CD14-positive monocyte (primary cell): ENCODE results near the gene MDH1. TPM values are rescaled to one million over a fixed set of nuclear protein-coding genes. Genes with fewer than 3 reads are reported as not detected.

Source experiments
- DNase-seq, 3 donors: peaks; one replicate each; pipeline ENCODE4 v3.0.0-alpha.2; 2011 to 2022
- H2AFZ ChIP-seq: 2 replicates; pipeline ENCODE4 v1.6.0; 2012; ENCODE audit warnings: mild to moderate bottlenecking, low read depth, low read length, inconsistent platforms; ENCODE audit not compliant: insufficient read depth, poor library complexity, severe bottlenecking
- H3K27ac ChIP-seq, 2 donors: 1 replicate in 1 of 2; 2 replicates in 1 of 2; pipeline ENCODE4 v1.5.1; 2012 to 2013; ENCODE audit warnings: low read length in 2 of 2, control low read depth in 1 of 2, inconsistent platforms in 1 of 2, low read depth in 1 of 2, mild to moderate bottlenecking in 1 of 2
- H3K27me3 ChIP-seq, 2 donors: one replicate each; pipeline versions ENCODE4 v1.6.0 to v1.6.1; 2011 to 2013; ENCODE audit warnings: low read length in 2 of 2; ENCODE audit not compliant: control insufficient read depth in 2 of 2, insufficient read depth in 2 of 2
- H3K36me3 ChIP-seq, 2 donors: replicated peaks in 1 of 2; 1 replicate in 1 of 2; 2 replicates in 1 of 2; pipeline versions ENCODE4 v1.5.1 to v1.6.1; 2012 to 2013; ENCODE audit warnings: low read length in 2 of 2, control low read depth in 1 of 2, inconsistent platforms in 1 of 2, mild to moderate bottlenecking in 1 of 2; ENCODE audit not compliant: insufficient read depth in 2 of 2, control insufficient read depth in 1 of 2
- H3K4me1 ChIP-seq, 2 donors: 1 replicate in 1 of 2; 2 replicates in 1 of 2; pipeline versions ENCODE4 v1.5.1 to v1.6.1; 2012 to 2013; ENCODE audit warnings: low read length in 2 of 2, control low read depth in 1 of 2, inconsistent platforms in 1 of 2, mild to moderate bottlenecking in 1 of 2, moderate library complexity in 1 of 2; ENCODE audit not compliant: insufficient read depth in 2 of 2, control insufficient read depth in 1 of 2
- H3K4me2 ChIP-seq: replicated peaks from 2 replicates; pipeline ENCODE3; 2012; ENCODE audit warnings: low read length, moderate library complexity, mild to moderate bottlenecking; ENCODE audit not compliant: poor library complexity, severe bottlenecking; ENCODE audit errors: extremely low read depth
- H3K4me3 ChIP-seq, 3 experiments: fragments of 200-600 bp in 1 of 3; sonication (generic) in 1 of 3; replicated peaks in 1 of 3; 1 replicate in 2 of 3; 2 replicates in 1 of 3; pipeline ENCODE4 v1.5.1; 2011 to 2013; ENCODE audit warnings: low read length in 3 of 3, mild to moderate bottlenecking in 3 of 3, control low read depth in 2 of 3, low read depth in 2 of 3, inconsistent platforms in 1 of 3, moderate library complexity in 1 of 3
- H3K79me2 ChIP-seq: 2 replicates; pipeline ENCODE4 v1.6.0; 2012; ENCODE audit warnings: mild to moderate bottlenecking, control low read depth, inconsistent platforms, low read length, moderate library complexity; ENCODE audit not compliant: insufficient read depth
- H3K9ac ChIP-seq: 2 replicates; pipeline ENCODE4 v1.6.0; 2017; ENCODE audit warnings: low read length, mild to moderate bottlenecking; ENCODE audit not compliant: insufficient read depth, poor library complexity, severe bottlenecking
- H3K9me3 ChIP-seq, 2 donors: replicated peaks in 1 of 2; 1 replicate in 1 of 2; 2 replicates in 1 of 2; pipeline versions ENCODE4 v1.5.1 to v1.6.1; 2012 to 2013; ENCODE audit warnings: low read length in 2 of 2, control low read depth in 1 of 2; ENCODE audit not compliant: control insufficient read depth in 1 of 2, insufficient read depth in 1 of 2
- H4K20me1 ChIP-seq: 2 replicates; pipeline ENCODE4 v1.6.0; 2012; ENCODE audit warnings: mild to moderate bottlenecking, low read length, control low read depth, moderate library complexity; ENCODE audit not compliant: insufficient read depth
- H3K27ac Mint-ChIP-seq, 7 donors: one replicate each; pipeline ENCODE4 v1.8.0; 2020; ENCODE audit warnings: mild to moderate bottlenecking in 7 of 7, mixed read lengths in 7 of 7, moderate library complexity in 6 of 7, inconsistent platforms in 2 of 7
- H3K27me3 Mint-ChIP-seq, 3 donors: one replicate each; pipeline ENCODE4 v1.8.0; 2021 to 2022; ENCODE audit warnings: low read depth in 3 of 3, mild to moderate bottlenecking in 3 of 3, mixed read lengths in 3 of 3, moderate library complexity in 3 of 3, inconsistent platforms in 1 of 3
- H3K36me3 Mint-ChIP-seq, 2 donors: one replicate each; pipeline ENCODE4 v1.8.0; 2020; ENCODE audit warnings: mixed read lengths in 2 of 2, inconsistent platforms in 1 of 2, mild to moderate bottlenecking in 1 of 2
- H3K4me1 Mint-ChIP-seq: one replicate; pipeline ENCODE4 v1.8.0; 2020; ENCODE audit warnings: mild to moderate bottlenecking, mixed read lengths
- H3K4me3 Mint-ChIP-seq, 2 donors: one replicate each; pipeline ENCODE4 v1.8.0; 2020; ENCODE audit warnings: mild to moderate bottlenecking in 2 of 2, mixed read lengths in 2 of 2, moderate library complexity in 1 of 2
- H3K9me3 Mint-ChIP-seq, 7 donors: one replicate each; pipeline ENCODE4 v1.8.0; 2020 to 2022; ENCODE audit warnings: mixed read lengths in 7 of 7, mild to moderate bottlenecking in 6 of 7, moderate library complexity in 6 of 7, inconsistent platforms in 2 of 7
- CTCF ChIP-seq: fragments of 200-600 bp; IDR thresholded peaks from one replicate; pipeline ENCODE4 v1.8.0; 2022; ENCODE audit warnings: antibody characterized with exemption, mild to moderate bottlenecking
- WGBS: methylation state at CpG from one replicate; pipeline ENCODE4 v1.1.5; 2013; ENCODE audit warnings: missing lambda C conversion rate; ENCODE audit not compliant: insufficient coverage; 5-methylcytosine and 5-hydroxymethylcytosine counted together
- intact Hi-C, 2 donors: fragments of 100-400 bp; cut with micrococcal nuclease; formaldehyde crosslinking; loops; one replicate each; pipeline versions ENCODE4 v1.15.0 to v1.15.1; 2023
- polyA plus RNA-seq, 3 donors: library from polyadenylated mRNA; depleted of rRNA in 1 of 3; unstranded in 2 of 3; stranded (reverse) in 1 of 3; fragments of 300-500 nt in 2 of 3; fragments of >200 nt in 1 of 3; fragmentation: Illumina TruSeq in 2 of 3; gene quantifications; 1 replicate in 2 of 3; 2 replicates in 1 of 3; pipeline ENCODE4 v1.2.3, GENCODE V29; 2012 to 2021

Gene MDH1
- polyA plus RNA-seq, 3 donors: 63.2 to 218 (median 197) TPM

GRCh38 chr2:63614448-63614968 is 25.7 kb downstream of the MDH1 start:
- H4K20me1 ChIP-seq: no peaks in the 10 kb centered on the region
- no peak for DNase-seq
- no peaks in the 10 kb centered on the region for H3K36me3 ChIP-seq
- H3K4me1 ChIP-seq: no peaks in the 10 kb centered on the region
- Mint-ChIP-seq H3K27me3 (peaks cover 0 to 4% (median 1%) of the 10 kb centered on the region in 3 donors), H3K27ac (no peak overlapping the region), H3K4me3 (no peak overlapping the region), H3K36me3 (no peaks in the 10 kb centered on the region), H3K9me3 (peaks cover 0 to 4% (median 3%) of the 10 kb centered on the region in 7 donors), H3K4me1 (no peaks in the 10 kb centered on the region)
- H3K9me3 ChIP-seq: no peaks in the 10 kb centered on the region
- H3K79me2 ChIP-seq: no peaks in the 10 kb centered on the region
- H2AFZ ChIP-seq: no peak overlapping the region
- H3K9ac ChIP-seq: no peak overlapping the region
- no peak for TF ChIP-seq CTCF
- intact Hi-C loops: no loop called here
- no peak overlapping the region for H3K4me3 ChIP-seq
- H3K27ac ChIP-seq: no peak overlapping the region
- no peak overlapping the region for H3K4me2 ChIP-seq
- no CpG with 5 or more reads among the region's 2 CpGs for WGBS
- H3K27me3 ChIP-seq: no peaks in the 10 kb centered on the region

GRCh38 chr2:63614983-63615945 is 26.5 kb downstream of the MDH1 start:
- TF ChIP-seq CTCF: no peak
- Mint-ChIP-seq H3K4me3 (no peak overlapping the region), H3K27me3 (peaks cover 0 to 4% (median 1%) of the 10 kb centered on the region in 3 donors), H3K36me3 (no peaks in the 10 kb centered on the region), H3K4me1 (no peaks in the 10 kb centered on the region), H3K9me3 (peaks cover 0 to 11% (median 6%) of the 10 kb centered on the region in 7 donors), H3K27ac (no peak overlapping the region)
- intact Hi-C loops: no loop called here
- DNase-seq: no peak
- Histone ChIP-seq H3K27ac (no peak overlapping the region), H3K27me3 (no peaks in the 10 kb centered on the region), H3K4me1 (no peaks in the 10 kb centered on the region), H4K20me1 (no peaks in the 10 kb centered on the region), H2AFZ (no peak overlapping the region), H3K36me3 (no peaks in the 10 kb centered on the region), H3K4me2 (no peak overlapping the region), H3K9ac (no peak overlapping the region), H3K9me3 (peaks cover 0 to 4% of the 10 kb centered on the region in 2 donors), H3K4me3 (no peak overlapping the region), H3K79me2 (no peaks in the 10 kb centered on the region)
- 75% methylated on average over 2 of the region's 9 CpGs for WGBS
